ENCODE data around the gene TCERG1L.
"Not testable (repeated sequence)": the region's sequence is repeated elsewhere in the genome, so short reads cannot be mapped to it uniquely, and the experiment has no call there.

The TCERG1L gene

GRCh38 chr10:131119626-131120355 lies 191.7 kb downstream of the TCERG1L start:
- no peak for DNase-seq

- DNase-seq: no peak
These were observed 193.9 kb downstream of the TCERG1L start for GRCh38 chr10:131117416-131118212.

GRCh38 chr10:131116991-131117375 lies 194.5 kb downstream of the TCERG1L start:
- DNase-seq: no peak

DNA sequence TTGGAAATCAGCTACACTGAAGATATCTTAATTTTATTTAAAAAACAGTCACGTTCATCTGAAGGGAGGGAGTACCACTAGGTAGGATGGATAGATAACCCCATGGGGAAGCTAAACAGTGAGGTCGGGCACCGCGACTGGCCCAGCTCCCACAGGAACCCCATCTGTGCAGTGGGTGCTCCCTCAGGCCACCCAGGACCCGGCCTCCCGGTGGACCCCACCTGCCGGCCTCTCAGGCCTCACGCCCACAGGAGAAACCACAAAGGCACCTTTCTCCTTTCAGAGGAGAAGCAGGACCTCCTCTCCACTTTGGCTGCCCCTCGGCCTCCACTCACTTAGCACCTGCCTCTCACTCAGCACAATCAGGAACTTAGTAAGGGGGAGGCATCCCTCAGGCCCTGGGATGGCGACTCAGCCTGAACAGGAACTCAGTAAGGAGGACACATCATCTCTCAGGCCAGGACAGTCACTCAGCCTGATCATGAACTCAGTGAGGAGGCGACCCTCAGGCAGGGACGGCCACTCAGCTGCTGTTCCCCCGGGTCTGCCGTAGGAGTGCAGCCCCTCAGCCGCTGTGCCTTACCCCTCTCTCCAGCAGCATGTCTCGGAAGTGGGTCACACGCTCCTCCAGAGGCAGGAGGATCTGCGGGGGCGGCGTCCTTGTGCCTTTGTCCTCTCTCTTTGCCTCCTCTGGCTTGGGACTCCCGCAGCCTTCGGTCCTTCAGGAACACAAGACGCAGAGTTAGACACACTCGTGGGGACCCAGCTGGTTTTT lies 195.1 kb downstream of the TCERG1L start:
- DNase-seq: no peak

- no peak for DNase-seq
These were observed 195.7 kb downstream of the TCERG1L start for GRCh38 chr10:131115801-131116200.

DNA sequence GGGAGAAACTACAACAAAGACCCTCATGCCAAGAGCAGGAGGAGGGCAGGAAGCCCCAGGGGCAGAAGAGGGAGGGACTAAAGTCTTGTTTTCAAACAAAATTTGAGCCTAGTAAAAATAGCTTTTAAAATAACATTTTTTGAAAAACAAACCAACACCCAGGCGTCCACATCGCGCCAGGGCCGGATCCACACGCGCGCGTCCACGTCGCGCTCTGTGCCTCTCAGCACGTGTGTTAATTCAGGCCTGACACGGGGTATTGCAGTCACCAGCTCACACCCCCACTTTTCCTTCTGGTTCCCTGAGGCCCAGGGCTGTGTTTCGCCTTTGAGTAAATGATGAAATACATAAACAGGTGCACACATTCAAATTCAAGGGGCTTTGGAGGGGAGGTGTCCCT lies 196.2 kb downstream of the TCERG1L start:
- DNase-seq: no peak

DNA sequence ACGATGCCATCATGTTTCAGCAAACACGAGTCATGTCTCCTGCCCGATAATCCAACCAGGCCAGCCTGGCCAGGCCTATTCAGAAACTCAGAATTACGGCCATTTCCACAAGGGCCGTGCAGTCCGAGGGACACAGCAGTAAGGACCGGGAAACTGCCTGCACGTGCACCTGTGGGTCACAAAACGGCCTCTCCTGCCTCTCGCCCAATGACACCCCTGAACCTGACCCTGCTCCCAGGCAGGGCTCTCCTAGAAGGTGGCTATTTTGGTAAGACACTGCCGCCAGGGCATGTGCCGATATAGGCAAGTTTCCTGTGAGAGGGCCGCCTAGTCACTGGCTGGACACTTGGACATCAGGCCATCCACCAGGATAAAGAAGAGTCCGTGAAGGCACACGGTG lies 196.7 kb downstream of the TCERG1L start:
- DNase-seq: no peak

DNA sequence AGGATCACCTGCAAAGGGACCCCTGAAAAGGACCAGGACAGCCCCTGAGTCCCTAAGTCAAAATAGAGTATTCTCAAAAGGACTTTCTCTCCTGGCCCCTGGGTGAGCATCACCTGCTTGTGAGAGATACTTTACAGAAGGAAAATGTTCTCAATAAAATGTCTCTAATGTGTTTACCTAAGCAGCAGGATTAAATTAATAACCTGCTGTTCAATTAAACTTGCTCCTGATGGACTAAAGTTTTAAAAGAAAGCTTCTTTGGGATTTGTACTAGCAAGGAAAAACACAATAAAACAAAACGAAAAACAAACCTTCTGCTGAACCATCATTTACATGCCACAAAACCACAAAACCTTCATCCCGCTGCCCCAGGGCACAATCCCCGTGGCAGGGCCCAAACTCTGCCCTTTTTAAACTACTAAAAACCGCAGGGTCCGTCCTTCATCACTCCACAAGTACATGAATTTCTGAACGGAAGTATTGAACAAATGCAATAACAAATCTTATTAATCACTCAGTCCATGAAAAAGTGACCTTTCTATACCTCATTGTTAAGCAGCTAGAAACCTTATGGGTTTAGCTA lies 197.7 kb downstream of the TCERG1L start:
- DNase-seq: no peak

GRCh38 chr10:131113165-131113564 lies 198.4 kb downstream of the TCERG1L start:
- DNase-seq: no peak

DNA sequence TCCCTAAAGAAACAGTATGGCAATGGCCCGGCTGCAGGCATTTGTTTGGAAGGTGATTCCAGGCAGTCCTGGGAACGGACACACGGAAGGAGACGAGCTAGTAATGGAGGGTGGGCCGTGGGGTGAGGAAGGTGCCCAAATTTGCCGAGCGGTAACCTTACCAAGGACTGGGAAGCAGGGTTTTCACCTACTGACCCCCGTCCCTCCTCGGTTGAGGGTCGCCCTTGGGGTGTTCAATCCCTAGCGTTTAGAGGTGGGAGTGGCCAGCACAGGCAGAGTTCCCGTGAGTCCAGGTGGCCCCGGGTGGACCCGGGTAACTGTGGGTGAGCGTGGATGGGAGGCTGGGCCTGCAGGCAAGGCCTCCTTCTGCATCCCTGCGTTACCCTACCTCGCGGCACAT lies 198.8 kb downstream of the TCERG1L start:
- no peak for DNase-seq

GRCh38 chr10:131111471-131112080 lies 199.9 kb downstream of the TCERG1L start:
- no peak for DNase-seq

- no peak for DNase-seq
These were observed 200.5 kb downstream of the TCERG1L start for GRCh38 chr10:131111007-131111406.

DNA sequence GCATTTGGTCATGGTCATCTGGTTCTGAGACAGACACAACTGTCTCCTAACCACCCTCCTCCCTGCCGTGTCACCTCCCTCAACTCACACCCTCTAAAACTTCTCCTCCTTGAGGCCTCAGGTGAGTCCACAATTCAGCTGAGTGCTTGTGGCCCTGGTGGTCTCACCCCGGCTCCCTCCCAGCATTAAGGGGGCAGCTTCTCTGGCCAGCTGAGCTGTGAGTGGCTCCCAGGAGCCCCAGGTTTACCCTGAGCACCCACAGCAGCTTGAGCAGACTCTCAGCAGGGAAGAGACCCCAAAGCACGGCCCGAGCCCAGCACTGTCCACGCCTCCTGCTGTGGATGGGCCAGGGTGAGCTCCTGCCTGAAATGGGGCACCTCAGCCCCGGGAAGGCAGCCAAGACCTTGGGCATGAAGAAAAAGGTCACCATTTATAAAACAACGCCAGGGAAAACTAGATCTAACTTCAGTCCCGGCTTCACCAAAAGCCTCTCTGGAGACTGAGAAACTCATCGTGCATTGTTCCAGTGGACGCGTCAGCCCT lies 201.2 kb downstream of the TCERG1L start:
- DNase-seq: no peak

GRCh38 chr10:131109726-131110125 lies 201.8 kb downstream of the TCERG1L start:
- DNase-seq: no peak

DNA sequence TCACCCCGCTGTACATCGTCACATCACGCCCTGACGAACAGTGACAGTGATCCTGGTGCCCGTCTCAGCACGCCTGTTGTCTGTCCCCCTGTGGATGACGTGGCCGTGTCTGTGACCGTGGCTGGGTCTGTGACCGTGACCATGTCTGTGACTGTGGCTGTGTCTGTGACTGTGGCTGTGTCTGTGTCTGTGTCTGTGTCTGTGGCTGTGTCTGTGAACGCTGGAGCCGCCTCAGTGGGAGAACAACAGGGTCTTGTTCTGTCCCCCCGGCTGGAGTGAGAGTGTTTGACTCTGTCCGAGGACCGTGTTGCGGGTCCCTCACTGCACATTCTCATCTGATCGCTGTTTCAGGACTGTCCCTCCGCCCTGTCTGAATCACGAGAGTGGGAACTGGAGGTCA lies 202.2 kb downstream of the TCERG1L start:
- no peak for DNase-seq

- DNase-seq: no peak
These were observed 203.6 kb downstream of the TCERG1L start for GRCh38 chr10:131107970-131108369.

DNA sequence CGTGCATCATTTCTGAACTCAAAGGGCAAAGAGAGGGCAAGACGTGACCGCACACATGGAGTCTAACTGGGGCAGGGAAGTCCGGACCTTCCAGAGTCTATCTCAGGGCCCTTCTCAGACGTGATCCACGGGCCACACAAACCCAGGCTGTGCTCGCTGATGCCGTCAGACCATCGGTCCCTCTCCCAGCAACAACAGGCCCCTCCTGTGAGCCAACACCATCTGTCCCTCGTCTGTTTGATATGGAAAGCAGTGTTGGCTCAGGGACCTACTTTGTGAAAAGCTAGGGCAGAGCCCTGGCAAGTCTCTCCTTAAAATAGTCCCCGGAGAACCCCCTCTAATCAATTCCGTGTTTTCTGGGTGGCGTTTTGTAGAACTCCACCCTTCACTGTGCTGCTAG lies 208.8 kb downstream of the TCERG1L start:
- no peak for DNase-seq

DNA sequence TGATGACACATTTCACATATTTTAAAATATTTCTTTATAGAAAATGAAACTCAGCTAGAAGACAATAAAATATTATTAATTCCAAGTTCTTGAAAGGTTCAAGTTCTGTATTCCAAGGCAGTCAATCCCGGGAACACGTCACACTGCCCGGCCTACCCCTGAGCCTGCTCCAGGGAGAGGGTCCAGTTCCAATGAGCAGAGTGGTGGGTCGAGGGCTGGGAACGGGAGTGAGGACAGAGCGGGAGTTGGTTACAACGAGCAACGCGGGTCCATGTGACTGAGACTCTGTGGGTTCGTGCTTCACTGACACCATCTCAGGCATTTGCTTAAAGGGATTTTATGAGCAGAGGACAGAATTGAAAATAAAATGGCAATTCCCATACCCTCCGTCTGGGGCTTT lies 209.4 kb downstream of the TCERG1L start:
- DNase-seq: no peak

DNA sequence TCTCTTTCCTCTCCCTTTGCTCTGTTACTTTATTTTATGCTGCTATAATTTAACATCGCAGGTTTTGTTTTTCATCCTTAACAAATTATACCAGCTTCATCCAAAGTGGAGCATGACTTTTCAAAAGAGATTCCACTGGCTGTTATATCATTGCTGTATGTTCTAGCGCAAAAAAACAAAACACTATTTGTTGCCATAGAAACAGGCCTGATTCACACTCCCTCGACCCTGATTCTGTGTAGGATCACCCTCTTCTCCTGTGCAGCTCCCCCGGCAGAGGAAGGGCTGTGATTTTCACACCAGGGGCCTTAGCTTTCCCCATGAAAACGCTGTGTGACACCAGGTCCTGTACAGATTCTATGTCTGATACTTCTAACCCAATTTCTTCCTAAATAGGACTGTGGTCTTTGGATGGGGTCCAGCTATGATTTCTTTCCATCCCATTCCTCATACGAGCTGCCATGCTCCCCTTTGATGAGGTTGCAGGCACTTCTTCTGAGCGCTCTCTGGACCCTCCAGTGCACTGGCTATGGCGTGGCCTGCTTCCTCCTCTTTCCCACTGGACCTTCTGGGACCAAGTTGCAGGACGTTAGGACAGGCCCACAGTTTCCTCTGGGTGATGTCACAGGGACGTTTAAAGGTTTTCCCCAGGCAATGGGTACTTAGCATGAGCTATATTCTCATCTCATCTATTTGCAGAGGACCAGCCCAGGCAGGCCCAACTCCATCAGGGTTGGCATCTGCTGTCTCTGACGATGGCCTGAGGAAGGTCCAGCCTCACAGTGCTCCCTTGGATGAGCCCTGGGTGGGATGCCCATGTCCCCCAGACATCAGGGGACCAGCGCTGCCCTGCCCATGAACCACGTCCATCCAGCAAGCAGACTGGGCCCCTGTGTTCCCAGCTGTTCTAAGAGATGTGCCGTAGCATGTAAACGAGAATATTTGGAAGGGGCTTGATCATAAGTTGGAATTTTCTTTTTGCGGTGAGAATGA lies 210.8 kb downstream of the TCERG1L start:
- DNase-seq: not testable (repeated sequence)

DNA sequence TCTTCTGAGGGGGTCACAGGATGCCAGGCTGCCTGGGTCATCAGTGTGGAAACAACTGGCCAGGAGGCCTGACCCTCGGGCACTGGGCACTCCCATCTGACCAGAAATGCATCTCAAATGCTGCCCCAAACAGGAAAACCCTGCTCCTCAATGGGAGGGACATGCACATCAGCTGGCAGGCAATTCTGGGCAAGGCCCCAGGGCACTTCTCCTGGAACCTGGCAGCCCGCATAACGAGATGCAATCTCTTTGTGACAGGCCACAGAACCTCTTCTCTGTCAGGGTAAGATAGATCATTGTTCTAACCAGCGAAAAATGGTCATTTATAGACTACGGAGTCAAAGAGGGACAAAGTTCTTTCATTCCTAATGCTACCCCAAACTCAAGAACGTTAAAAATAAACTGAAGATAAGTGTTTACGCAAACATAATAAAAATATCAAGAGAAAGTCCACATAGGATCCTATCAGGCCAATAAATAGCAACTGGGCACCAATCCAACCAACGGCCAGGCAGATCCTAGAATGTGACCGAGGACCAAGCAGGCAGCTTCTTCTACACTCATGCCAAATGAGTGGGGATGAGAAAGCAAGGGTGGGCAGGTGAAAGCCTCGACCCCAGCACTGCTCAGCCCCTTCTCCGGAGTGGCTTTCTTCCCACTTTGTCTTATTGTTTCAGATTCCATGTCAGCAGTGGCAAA lies 212.3 kb downstream of the TCERG1L start:
- DNase-seq: no peak
